ENCODE data around the gene STK16.

DNA sequence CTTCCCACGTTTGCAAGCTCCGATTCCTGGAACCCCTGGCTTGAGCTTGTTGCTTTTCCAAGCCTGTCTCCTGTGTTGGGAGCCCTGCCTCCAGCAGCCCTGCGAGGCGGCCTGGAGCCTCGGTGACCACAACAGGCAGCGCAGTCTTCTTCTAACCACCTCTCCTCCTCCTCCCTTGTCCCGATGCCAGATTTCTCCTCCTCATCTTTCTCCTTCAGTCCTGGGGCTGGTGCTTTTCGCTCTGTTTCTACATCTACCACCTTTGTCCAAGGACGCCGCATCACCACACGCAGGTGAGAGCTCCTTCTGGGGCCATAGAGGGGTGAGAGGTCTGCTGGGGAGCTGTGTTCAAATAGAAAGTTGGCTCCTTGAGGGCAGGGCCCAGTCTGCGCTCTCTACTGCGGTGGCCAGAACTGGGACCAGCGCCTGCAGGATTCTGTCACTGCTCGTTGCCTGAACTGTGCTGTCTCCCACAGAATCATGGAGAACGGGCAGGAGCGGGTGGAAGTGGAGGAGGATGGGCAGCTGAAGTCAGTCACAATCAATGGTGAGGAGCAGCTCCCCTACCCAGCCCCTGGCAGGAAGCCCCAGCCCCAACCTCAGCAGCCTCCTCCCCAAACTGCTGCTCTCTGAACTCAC is 37.8 kb downstream of the STK16 start:
- TF ChIP-seq, protein P1, sequence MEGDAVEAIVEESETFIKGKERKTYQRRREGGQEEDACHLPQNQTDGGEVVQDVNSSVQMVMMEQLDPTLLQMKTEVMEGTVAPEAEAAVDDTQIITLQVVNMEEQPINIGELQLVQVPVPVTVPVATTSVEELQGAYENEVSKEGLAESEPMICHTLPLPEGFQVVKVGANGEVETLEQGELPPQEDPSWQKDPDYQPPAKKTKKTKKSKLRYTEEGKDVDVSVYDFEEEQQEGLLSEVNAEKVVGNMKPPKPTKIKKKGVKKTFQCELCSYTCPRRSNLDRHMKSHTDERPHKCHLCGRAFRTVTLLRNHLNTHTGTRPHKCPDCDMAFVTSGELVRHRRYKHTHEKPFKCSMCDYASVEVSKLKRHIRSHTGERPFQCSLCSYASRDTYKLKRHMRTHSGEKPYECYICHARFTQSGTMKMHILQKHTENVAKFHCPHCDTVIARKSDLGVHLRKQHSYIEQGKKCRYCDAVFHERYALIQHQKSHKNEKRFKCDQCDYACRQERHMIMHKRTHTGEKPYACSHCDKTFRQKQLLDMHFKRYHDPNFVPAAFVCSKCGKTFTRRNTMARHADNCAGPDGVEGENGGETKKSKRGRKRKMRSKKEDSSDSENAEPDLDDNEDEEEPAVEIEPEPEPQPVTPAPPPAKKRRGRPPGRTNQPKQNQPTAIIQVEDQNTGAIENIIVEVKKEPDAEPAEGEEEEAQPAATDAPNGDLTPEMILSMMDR (IDR thresholded peaks at IDR 0.05), result no peak
- no peak for TF ChIP-seq EZH2 (IDR thresholded peaks at IDR 0.05)
- no peak for TF ChIP-seq EZH2phosphoT487 (IDR thresholded peaks at IDR 0.05)
